HG02759 (cell line): ENCODE measurements around the gene NME4.

ENCODE experiments used
- ATAC-seq: cut with Tn5 transposase; IDR thresholded peaks from one replicate; pipeline ENCODE4 v1.9.1; 2021; ENCODE audit warnings: mild to moderate bottlenecking, moderate library complexity; ENCODE audit not compliant: unreplicated experiment

NME4 gene

DNA sequence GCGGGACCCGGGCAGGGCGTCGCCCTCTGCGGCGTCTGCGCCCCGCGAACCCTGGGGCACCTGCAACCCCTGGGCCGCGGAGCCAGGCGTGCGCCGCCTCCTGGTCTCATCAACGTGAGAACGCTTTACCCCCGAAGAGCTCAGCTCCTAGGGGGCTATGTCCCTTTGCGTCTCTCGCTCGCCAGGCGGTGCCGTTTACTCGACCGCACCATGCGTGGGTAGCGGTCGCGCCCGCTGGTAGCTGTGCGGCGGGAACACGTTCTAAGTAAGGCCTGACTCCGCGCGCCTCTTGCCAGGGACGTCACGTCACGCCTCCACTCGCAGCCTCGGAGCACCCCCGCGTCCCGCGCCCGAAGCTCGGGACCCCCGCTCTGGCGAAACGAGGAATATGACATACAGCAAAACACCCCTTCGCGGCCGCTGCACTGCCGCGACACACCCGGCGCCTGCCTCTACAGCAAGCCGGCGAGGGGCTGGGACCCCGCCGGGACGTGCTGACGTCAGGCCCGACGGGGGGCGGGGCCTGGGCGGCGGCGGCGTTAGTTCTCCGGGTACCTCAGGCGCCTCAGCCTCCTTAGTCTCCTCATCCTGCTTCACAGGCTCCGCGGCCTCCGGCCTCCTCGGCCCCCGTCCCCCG lies 28.2 kb downstream of the NME4 start, which contains the start of gene RAB11FIP3:
RAB11FIP3 (plus strand) TSS at position 568 of the 637 bp plus-strand sequence. CDS start 358 bp downstream, outside the sequence.
- peak; percentile 89 for ATAC-seq

GRCh38 chr16:425740-426114 lies 28.7 kb downstream of the NME4 start:
- ATAC-seq = peak; percentile 43

- no peak for ATAC-seq
Observed at GRCh38 chr16:426115-426905, 29.3 kb downstream of the NME4 start.

DNA sequence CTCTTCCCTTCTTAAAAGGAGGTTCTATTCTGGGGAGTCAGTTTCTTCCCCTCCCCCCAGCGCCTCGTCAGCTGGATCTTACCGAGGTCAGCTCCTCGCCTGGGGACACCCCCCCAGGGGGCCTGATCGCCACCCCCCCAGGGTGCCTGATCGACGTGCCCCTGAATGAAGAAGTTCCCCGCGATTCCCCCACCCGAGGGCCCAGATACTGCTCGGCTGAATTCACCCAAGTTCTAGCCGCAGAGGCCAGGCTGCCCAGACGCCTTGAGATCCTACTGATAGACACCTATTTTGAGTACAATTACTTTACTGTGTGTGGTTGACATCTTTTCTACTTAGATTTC lies 29.9 kb downstream of the NME4 start:
- no peak for ATAC-seq

DNA sequence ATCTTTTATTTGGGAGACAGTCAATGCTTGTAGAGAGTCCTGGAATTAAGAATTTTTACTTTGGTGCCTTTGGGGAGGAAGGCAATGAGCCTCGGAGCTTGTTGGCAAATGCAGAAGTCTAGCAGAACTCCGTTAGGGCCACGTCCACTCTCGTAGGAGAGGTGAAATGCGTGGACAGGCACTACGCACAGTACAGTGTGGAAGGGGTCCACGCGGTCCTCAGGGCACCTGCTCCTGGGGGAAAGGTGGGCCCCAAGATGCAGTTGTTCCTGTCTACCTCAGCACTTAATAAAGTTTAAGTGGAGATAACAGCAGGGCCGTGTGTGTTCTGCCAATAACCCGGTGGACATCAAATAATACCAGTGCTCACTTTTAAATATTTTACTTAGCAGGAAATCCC lies 30.3 kb downstream of the NME4 start:
- ATAC-seq = no peak

DNA sequence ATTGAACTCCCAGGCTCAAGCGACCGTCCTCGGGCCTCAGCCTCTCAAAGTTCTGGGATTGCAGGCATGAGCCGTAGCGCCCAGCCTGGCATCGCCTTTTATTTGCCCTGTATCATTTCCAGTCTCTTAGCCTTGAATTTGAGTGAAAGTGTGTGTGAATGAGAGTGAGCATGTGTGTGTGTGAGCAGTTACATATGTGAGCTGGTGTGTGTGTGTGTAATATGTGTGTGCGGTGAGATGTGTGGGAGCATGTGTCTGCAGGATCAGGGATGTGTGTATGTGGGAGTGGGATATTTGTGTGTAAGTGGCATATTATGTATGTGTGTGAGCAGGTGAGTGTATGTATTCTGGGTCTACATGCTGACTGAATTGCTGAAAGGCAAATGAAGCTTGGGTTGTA lies 33.9 kb downstream of the NME4 start:
- no peak for ATAC-seq

- ATAC-seq = no peak
Observed at GRCh38 chr16:440627-441026, 43.6 kb downstream of the NME4 start.

- ATAC-seq = no peak
Observed at GRCh38 chr16:441447-441846, 44.4 kb downstream of the NME4 start.

DNA sequence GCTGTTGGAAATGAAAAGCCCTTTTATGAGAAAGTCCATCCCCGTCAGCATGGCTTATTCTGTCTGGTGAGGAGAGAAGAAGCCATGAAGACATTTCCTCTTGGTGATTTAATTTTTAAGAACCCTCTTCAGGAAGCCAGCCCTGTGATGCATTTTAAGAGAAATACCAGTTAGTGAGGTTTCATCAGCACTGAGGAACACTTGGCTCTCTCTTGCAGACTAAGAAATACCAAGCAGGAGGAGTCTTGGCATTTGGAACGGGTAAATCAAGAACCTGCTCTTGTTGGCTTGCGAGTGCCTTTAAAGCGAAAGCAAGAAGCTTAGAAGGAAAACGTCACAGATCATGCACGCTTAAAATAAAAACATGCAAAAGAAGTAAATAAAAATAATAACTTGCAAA lies 46.0 kb downstream of the NME4 start:
- no peak for ATAC-seq

- ATAC-seq = no peak
Observed at GRCh38 chr16:444027-444426, 47.0 kb downstream of the NME4 start.

GRCh38 chr16:445566-445965 lies 48.6 kb downstream of the NME4 start:
- ATAC-seq = no peak
